GM23248 (cell line): ENCODE results near the gene DLG2. TPM values are rescaled to one million over a fixed set of nuclear protein-coding genes. Genes with fewer than 3 reads are reported as not detected.

Experiments
- DNase-seq: peaks from one replicate; pipeline ENCODE4 v3.0.0-alpha.2; 2015
- H2AFZ ChIP-seq: fragments of 200-600 bp; sonication (generic); 2 replicates; pipeline ENCODE4 v1.6.1; 2016; ENCODE audit warnings: antibody characterized with exemption
- H3F3A ChIP-seq: fragments of 200-600 bp; sonication (generic); 2 replicates; pipeline ENCODE4 v1.6.1; 2016; ENCODE audit warnings: mild to moderate bottlenecking, antibody characterized with exemption, mixed run types; ENCODE audit not compliant: insufficient read depth
- H3K27ac ChIP-seq: fragments of 200-600 bp; sonication (generic); 2 replicates; pipeline ENCODE4 v1.5.1; 2016; ENCODE audit warnings: mild to moderate bottlenecking
- H3K27me3 ChIP-seq: fragments of 200-600 bp; sonication (generic); replicated peaks from 2 replicates; pipeline ENCODE4 v1.6.1; 2016; ENCODE audit warnings: mild to moderate bottlenecking; ENCODE audit not compliant: insufficient read depth
- H3K36me3 ChIP-seq: fragments of 200-600 bp; sonication (generic); 2 replicates; pipeline ENCODE4 v1.6.1; 2016; ENCODE audit warnings: low read depth, mild to moderate bottlenecking
- H3K4me1 ChIP-seq: fragments of 200-600 bp; sonication (generic); 2 replicates; pipeline ENCODE4 v1.6.1; 2016; ENCODE audit warnings: mild to moderate bottlenecking; ENCODE audit not compliant: insufficient read depth
- H3K4me2 ChIP-seq: fragments of 200-600 bp; sonication (generic); one replicate; pipeline ENCODE4 v1.6.1; 2016; ENCODE audit warnings: mild to moderate bottlenecking; ENCODE audit not compliant: unreplicated experiment
- H3K4me3 ChIP-seq: fragments of 200-600 bp; sonication (generic); 2 replicates; pipeline ENCODE4 v1.5.1; 2016; ENCODE audit warnings: mild to moderate bottlenecking
- H3K79me2 ChIP-seq: fragments of 200-600 bp; sonication (generic); 2 replicates; pipeline ENCODE4 v1.6.1; 2016; ENCODE audit warnings: mild to moderate bottlenecking; ENCODE audit not compliant: insufficient read depth
- H3K9ac ChIP-seq: fragments of 200-600 bp; sonication (generic); 2 replicates; pipeline ENCODE4 v1.6.1; 2016; ENCODE audit warnings: mild to moderate bottlenecking
- H3K9me2 ChIP-seq: fragments of 200-600 bp; sonication (generic); 2 replicates; pipeline ENCODE4 v1.6.1; 2016; ENCODE audit warnings: mixed run types, mild to moderate bottlenecking, moderate library complexity; ENCODE audit not compliant: insufficient read depth
- H3K9me3 ChIP-seq: fragments of 200-600 bp; sonication (generic); one replicate; pipeline ENCODE4 v1.6.1; 2017; ENCODE audit warnings: low read depth
- H4K20me1 ChIP-seq: fragments of 200-600 bp; sonication (generic); 2 replicates; pipeline ENCODE4 v1.6.0; 2016; ENCODE audit not compliant: insufficient read depth
- EZH2 ChIP-seq: fragments of 200-600 bp; sonication (generic); IDR thresholded peaks from 2 replicates; pipeline ENCODE4 v1.6.1; 2018; ENCODE audit warnings: antibody characterized with exemption, mild to moderate bottlenecking; ENCODE audit not compliant: insufficient read depth, poor library complexity, severe bottlenecking
- EZH2phosphoT487 ChIP-seq: fragments of 200-600 bp; sonication (generic); IDR thresholded peaks from 2 replicates; pipeline ENCODE4 v1.6.1; 2018; ENCODE audit warnings: antibody characterized with exemption, moderate library complexity, mild to moderate bottlenecking, low read depth; ENCODE audit not compliant: insufficient read depth
- WGBS, 2 experiments: methylation state at CpG; one replicate each; pipeline ENCODE4 v1.1.6; 2015 to 2017; ENCODE audit warnings: low lambda C conversion rate in 2 of 2, low coverage in 1 of 2; ENCODE audit errors: missing lambda C conversion rate in 2 of 2; 5-methylcytosine and 5-hydroxymethylcytosine counted together
- in situ Hi-C: fragments of 300-500 bp; cut with MboI; formaldehyde crosslinking; loops from 2 replicates; pipeline ENCODE4 v1.15.0; 2020
- polyA plus RNA-seq: library from polyadenylated mRNA; unstranded; fragments of >200 nt; fragmentation: Nextera tagmentation; extraction: Ambion mirVana; gene quantifications from 2 replicates; pipeline ENCODE4 v1.2.1, GENCODE V29; 2016
- total RNA-seq: library from RNA; depleted of rRNA; stranded (reverse); fragments of >200 nt; shearing (Covaris generic); gene quantifications from 2 replicates; pipeline ENCODE4 v1.2.3, GENCODE V29; 2014

The DLG2 gene
- total and polyA plus RNA-seq, 2 experiments from 2014 or later, result 1.1 to 1.7 TPM

DNA sequence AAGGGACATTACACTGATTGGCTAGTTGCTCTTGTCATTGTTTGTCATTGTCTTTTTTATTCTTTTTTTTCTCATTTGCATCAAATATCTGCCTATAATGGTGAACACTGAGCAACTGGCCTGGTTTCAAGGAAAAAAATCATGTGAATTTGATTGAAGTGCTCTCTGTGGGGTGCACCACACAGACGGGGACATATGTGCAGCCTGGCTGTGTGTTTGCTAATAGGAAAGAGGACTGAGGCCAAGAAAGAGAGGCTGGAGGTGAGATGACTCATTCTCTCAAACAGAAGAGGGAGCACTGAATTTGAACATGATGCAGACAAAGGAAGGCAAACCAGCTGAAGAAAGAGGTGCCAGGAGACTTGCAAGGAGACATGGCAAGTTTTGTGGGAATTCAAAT is 1656.1 kb downstream of the DLG2 start:
- Histone ChIP-seq H3K27me3 (no peaks in the 10 kb centered on the region), H2AFZ (no peak overlapping the region), H3K36me3 (no peaks in the 10 kb centered on the region), H4K20me1 (no peaks in the 10 kb centered on the region), H3K4me1 (no peaks in the 10 kb centered on the region), H3K9me2 (no peaks in the 10 kb centered on the region), H3K27ac (no peak overlapping the region), H3K4me3 (no peak overlapping the region), H3K9ac (no peak overlapping the region), H3K79me2 (no peaks in the 10 kb centered on the region), H3K9me3 (no peaks in the 10 kb centered on the region), H3K4me2 (no peak overlapping the region), H3F3A (no peaks in the 10 kb centered on the region)
- no peak for TF ChIP-seq EZH2
- in situ Hi-C loops, result no loop called here
- WGBS, 2 experiments, result 0% methylated on average over 1 of the region's 1 CpG
- peak; percentile 27 for DNase-seq

DNA sequence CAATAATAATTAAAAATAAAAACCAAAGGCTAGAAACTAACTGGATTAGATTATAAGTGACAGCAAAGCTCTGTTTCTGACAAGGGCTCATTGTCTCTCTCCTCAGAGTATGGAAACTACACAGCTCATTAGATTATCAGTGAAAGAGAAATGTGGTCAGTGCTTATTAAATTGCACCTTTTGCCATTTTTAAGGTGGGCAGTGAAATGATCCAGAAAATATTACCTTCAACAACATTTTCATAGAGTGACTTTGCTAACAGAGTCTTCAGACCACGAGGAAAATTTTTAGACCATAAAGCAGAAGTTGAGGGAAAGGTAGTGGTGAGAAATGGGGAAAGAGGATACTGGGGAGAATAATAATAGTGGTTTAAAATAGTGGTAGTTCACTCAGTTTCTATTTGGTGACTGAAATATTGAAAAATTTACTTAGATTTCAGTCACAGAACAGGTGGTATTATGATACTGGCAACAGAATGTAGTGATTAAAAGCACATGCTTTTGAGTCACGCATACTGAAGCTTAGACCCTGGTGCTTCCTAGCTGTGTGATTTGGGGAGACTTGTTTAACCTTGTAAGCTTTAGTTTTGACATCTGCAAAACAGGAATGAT is 1657.0 kb downstream of the DLG2 start:
- Histone ChIP-seq H3K4me3 (no peak overlapping the region), H3K36me3 (no peaks in the 10 kb centered on the region), H3K9ac (no peak overlapping the region), H3K27ac (no peak overlapping the region), H2AFZ (no peak overlapping the region), H3F3A (no peaks in the 10 kb centered on the region), H3K4me1 (no peaks in the 10 kb centered on the region), H4K20me1 (no peaks in the 10 kb centered on the region), H3K9me2 (no peaks in the 10 kb centered on the region), H3K4me2 (no peak overlapping the region), H3K27me3 (no peaks in the 10 kb centered on the region), H3K79me2 (no peaks in the 10 kb centered on the region), H3K9me3 (no peaks in the 10 kb centered on the region)
- TF ChIP-seq EZH2phosphoT487, result no peak
- WGBS, 2 experiments, result 43 to 48% methylated on average over 2 of the region's 2 CpGs
- in situ Hi-C loops, result no loop called here
- DNase-seq, result no peak

DNA sequence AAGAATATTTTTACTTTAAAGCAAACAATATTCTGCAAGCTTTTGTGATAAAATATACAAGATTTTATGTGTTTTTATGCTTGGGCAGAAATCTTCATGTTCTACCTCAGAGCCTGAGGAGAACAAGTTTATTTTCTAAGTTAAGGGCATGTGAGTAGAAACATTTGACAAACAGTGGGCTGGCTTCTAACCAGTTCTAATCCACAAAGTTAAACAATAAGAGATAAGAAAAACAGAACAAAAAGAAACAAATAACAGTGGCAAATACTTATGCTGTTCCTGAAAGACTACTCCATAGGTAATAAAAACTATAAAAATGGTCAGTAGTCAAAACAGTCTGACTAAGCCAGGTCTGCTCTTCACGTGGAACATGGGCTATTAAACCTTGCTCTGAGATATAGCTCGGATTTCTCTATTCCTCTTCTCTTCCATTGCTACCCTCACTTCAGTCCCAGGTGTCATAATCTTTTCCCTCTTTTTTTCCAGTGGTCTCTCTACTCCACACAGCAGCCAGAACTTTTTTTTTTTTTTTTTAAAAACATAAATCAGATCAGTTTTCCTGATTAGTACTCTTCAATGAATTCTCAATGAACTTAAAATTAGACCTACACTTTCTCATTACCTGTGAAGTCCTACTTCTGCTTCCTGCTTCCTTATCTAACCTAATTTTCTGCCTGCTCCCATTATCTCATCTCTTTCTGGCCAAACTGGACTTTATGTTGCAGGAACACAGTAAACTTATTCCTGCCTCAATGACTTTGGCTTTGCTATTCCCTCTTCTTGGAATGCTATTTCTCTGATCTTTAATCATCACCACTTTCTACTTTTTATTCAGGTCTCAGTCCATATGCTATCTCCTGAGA is 1669.9 kb downstream of the DLG2 start:
- no peaks in the 10 kb centered on the region for H3K9me3 ChIP-seq
- H3K4me1 ChIP-seq, result no peaks in the 10 kb centered on the region
- no peaks in the 10 kb centered on the region for H4K20me1 ChIP-seq
- H2AFZ ChIP-seq, result no peak overlapping the region
- H3K4me2 ChIP-seq, result no peak overlapping the region
- H3K79me2 ChIP-seq, result no peaks in the 10 kb centered on the region
- no peak overlapping the region for H3K27ac ChIP-seq
- H3K4me3 ChIP-seq, result no peak overlapping the region
- no peak overlapping the region for H3K9ac ChIP-seq
- no peak for DNase-seq
- no peaks in the 10 kb centered on the region for H3K27me3 ChIP-seq
- in situ Hi-C loops, result no loop called here
- H3K36me3 ChIP-seq, result no peaks in the 10 kb centered on the region
- H3F3A ChIP-seq, result no peaks in the 10 kb centered on the region
- no peaks in the 10 kb centered on the region for H3K9me2 ChIP-seq
- 3 to 16% methylated on average over 2 of the region's 2 CpGs for WGBS, 2 experiments
- TF ChIP-seq EZH2phosphoT487 (no peak), EZH2 (no peak)

DNA sequence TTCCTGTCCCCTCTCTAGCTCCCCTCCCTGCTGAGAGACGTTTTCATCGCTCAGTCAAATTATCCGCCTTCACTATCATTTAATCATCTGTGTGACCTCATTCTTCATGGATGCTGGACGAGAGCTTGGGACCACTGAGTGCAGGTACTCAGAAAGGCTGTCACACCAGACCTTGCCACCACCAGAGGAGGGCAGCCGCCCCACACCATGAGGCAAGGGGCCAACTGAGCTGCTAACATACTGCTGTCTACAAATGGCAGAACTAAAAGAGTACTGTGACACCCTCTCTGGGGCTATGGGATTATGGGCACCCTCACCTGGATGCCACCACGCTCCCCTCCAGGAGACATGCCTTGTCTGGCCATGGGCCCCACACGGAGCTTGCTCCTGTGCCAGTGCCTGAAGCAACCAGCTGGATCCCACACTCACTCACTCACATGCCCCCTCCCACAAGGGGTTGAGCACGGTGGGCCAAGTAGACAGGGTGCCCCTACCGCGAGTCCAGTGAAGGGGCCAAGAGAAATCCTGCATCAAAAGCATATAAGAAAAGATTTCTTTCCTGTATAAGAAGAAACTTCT is 1670.9 kb downstream of the DLG2 start:
- H3K9me3 ChIP-seq, result no peaks in the 10 kb centered on the region
- H3K4me1 ChIP-seq, result no peaks in the 10 kb centered on the region
- H3K9me2 ChIP-seq, result no peaks in the 10 kb centered on the region
- 40 to 49% methylated on average over 10 of the region's 10 CpGs for WGBS, 2 experiments
- no peaks in the 10 kb centered on the region for H3F3A ChIP-seq
- H3K4me3 ChIP-seq, result no peak overlapping the region
- H3K9ac ChIP-seq, result no peak overlapping the region
- no peaks in the 10 kb centered on the region for H4K20me1 ChIP-seq
- H3K27me3 ChIP-seq, result no peaks in the 10 kb centered on the region
- DNase-seq, result no peak
- H3K79me2 ChIP-seq, result no peaks in the 10 kb centered on the region
- TF ChIP-seq EZH2 (no peak), EZH2phosphoT487 (no peak)
- no peak overlapping the region for H3K4me2 ChIP-seq
- no peak overlapping the region for H3K27ac ChIP-seq
- H2AFZ ChIP-seq, result no peak overlapping the region
- in situ Hi-C loops, result no loop called here
- no peaks in the 10 kb centered on the region for H3K36me3 ChIP-seq
